HUES64 (cell line): ENCODE results near the gene PRR33.

Experiments used
- H3K27ac ChIP-seq: 2 replicates; pipeline ENCODE4 v1.7.0; 2013; ENCODE audit warnings: low read depth, low read length, inconsistent platforms
- H3K27me3 ChIP-seq: 2 replicates; pipeline ENCODE4 v1.6.1; 2013; ENCODE audit warnings: mild to moderate bottlenecking, low read length; ENCODE audit not compliant: insufficient read depth
- H3K36me3 ChIP-seq: 2 replicates; pipeline ENCODE4 v1.6.1; 2013; ENCODE audit warnings: mild to moderate bottlenecking, low read length; ENCODE audit not compliant: insufficient read depth
- H3K4me1 ChIP-seq: 2 replicates; pipeline ENCODE4 v1.6.1; 2013; ENCODE audit warnings: mild to moderate bottlenecking, low read length, moderate library complexity; ENCODE audit not compliant: insufficient read depth
- H3K4me3 ChIP-seq: 2 replicates; pipeline ENCODE4 v1.5.1; 2013; ENCODE audit warnings: mild to moderate bottlenecking, low read length, moderate library complexity
- H3K9ac ChIP-seq: 2 replicates; pipeline ENCODE4 v1.6.1; 2013; ENCODE audit warnings: mild to moderate bottlenecking, low read depth, low read length
- H3K9me3 ChIP-seq: 2 replicates; pipeline ENCODE4 v1.6.1; 2013; ENCODE audit warnings: low read depth, low read length; ENCODE audit not compliant: insufficient read depth
- WGBS: fragments of 150-250, 120-280 bp; methylation state at CpG from one replicate; pipeline ENCODE4 v1.1.7; 2013; ENCODE audit warnings: missing lambda C conversion rate; 5-methylcytosine and 5-hydroxymethylcytosine counted together

The PRR33 gene

DNA sequence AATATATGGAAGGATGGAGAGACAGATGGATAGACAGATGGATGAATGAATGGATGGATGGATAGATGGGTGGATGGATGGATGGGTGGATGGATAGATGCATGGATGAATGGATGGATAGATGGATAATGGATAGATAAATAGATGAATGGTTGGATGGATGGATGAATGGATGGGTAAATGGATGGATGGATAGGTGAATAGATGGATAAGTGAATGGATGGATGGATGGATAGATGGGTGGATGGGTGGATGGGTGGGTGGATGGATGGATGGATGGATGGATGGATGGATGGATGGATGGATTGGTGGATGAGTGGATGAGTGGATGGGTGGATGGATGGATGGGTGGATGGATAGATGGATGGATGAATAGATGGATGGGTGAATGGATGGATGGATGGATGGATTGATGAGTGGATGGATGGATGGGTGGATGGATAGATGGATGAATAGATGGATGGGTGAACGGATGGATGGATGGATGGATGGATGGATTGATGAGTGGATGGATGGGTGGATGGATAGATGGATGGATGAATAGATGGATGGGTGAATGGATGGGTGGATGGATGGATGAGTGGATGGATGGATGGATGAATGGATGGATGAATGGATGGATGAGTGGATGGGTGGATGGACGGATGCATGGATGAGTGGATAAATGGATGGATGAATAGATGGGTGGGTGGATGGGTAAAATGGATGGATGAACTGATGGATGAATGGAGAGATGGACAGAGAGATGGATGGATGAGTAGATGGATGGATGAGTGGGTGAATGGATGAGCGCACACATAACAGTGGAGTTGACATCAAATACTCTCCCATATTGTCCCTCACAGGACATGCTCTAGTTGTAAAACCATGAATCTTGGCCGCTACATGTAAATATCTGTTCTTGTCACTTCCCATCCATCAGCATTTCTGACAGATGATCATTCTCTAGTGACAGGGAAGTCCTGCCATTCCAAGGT is 30.0 kb downstream of the PRR33 start:
- H3K9me3 ChIP-seq, result no peaks in the 10 kb centered on the region
- H3K9ac ChIP-seq, result no peak overlapping the region
- H3K27ac ChIP-seq, result no peak overlapping the region
- no peaks in the 10 kb centered on the region for H3K36me3 ChIP-seq
- 93% methylated on average over 4 of the region's 4 CpGs for WGBS
- H3K27me3 ChIP-seq, result no peaks in the 10 kb centered on the region; the same call in 1 of the 2 replicates
- no peaks in the 10 kb centered on the region for H3K4me1 ChIP-seq
- H3K4me3 ChIP-seq, result no peak overlapping the region

- H3K4me3 ChIP-seq, result no peak overlapping the region
- 84% methylated on average over 1 of the region's 1 CpG for WGBS
- H3K9me3 ChIP-seq, result no peaks in the 10 kb centered on the region
- H3K27me3 ChIP-seq, result no peaks in the 10 kb centered on the region; the same call in 1 of the 2 replicates
- no peaks in the 10 kb centered on the region for H3K4me1 ChIP-seq
- H3K27ac ChIP-seq, result no peak overlapping the region
- no peak overlapping the region for H3K9ac ChIP-seq
- H3K36me3 ChIP-seq, result no peaks in the 10 kb centered on the region
These were observed 31.6 kb downstream of the PRR33 start for GRCh38 chr11:1860108-1860507.

- Histone ChIP-seq H3K4me1 (no peaks in the 10 kb centered on the region), H3K27me3 (no peaks in the 10 kb centered on the region), H3K4me3 (no peak overlapping the region), H3K36me3 (no peaks in the 10 kb centered on the region), H3K27ac (no peak overlapping the region), H3K9ac (no peak overlapping the region), H3K9me3 (no peaks in the 10 kb centered on the region)
- WGBS, result 84% methylated on average over 4 of the region's 4 CpGs
These were observed 32.7 kb downstream of the PRR33 start for GRCh38 chr11:1859004-1859403.

- no peaks in the 10 kb centered on the region for H3K9me3 ChIP-seq
- no peaks in the 10 kb centered on the region for H3K27me3 ChIP-seq
- no peak overlapping the region for H3K27ac ChIP-seq
- no peaks in the 10 kb centered on the region for H3K4me1 ChIP-seq
- no peak overlapping the region for H3K9ac ChIP-seq
- H3K4me3 ChIP-seq, result no peak overlapping the region
- H3K36me3 ChIP-seq, result no peaks in the 10 kb centered on the region
- 85% methylated on average over 3 of the region's 7 CpGs for WGBS
These were observed 33.1 kb downstream of the PRR33 start for GRCh38 chr11:1858576-1858975.

DNA sequence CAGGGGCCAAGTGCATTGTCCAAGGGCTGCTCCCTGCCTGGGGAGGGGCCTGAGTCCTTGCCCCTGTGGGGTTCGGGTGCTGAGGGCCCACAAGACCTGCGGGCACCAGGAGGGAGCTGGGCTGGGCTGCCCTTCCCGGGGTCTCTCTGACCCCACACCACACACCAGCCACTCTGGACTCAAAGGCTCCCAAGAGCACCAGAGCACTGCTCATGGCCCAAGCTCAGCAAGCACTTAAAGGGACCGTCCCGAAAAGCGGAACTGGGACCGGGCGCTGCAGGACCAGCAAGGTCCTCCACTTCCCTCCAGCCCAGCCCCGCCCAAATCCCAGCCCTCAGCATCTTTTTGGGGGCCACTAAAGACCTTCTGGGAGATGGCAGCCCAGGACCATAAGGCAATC is 33.5 kb downstream of the PRR33 start:
- no peaks in the 10 kb centered on the region for H3K27me3 ChIP-seq
- no peak overlapping the region for H3K4me3 ChIP-seq
- no peaks in the 10 kb centered on the region for H3K4me1 ChIP-seq
- H3K27ac ChIP-seq, result no peak overlapping the region
- 96% methylated on average over 9 of the region's 9 CpGs for WGBS
- H3K36me3 ChIP-seq, result no peaks in the 10 kb centered on the region
- H3K9me3 ChIP-seq, result no peaks in the 10 kb centered on the region
- no peak overlapping the region for H3K9ac ChIP-seq

DNA sequence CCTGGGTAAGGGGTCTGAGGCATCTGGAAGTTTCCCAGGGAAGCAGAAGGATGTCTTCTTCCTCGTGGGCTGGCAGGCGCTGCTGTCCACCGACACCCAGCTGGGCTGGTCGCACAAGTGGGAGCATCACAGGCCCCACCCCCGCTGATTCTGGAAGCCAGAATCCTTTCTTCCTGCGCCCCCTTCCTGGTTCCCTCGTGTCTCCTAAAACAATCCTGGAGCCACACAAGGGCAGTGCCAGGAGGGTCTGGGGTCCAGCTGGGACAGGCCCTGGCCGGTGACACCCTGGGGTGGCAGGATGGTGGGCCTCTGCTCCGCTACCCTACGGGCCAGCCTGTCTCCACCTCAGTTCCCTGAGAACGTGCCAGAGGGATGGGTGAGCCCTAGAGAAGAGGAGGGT is 34.6 kb downstream of the PRR33 start:
- no peak overlapping the region for H3K9ac ChIP-seq

GRCh38 chr11:1856306-1857005 is 35.2 kb downstream of the PRR33 start:
- Histone ChIP-seq H3K9ac (no peak overlapping the region), H3K27ac (no peak overlapping the region), H3K9me3 (no peaks in the 10 kb centered on the region), H3K4me1 (no peaks in the 10 kb centered on the region), H3K36me3 (no peaks in the 10 kb centered on the region), H3K4me3 (no peak overlapping the region), H3K27me3 (no peaks in the 10 kb centered on the region)
- 92% methylated on average over 13 of the region's 13 CpGs for WGBS

More for the DNA sequence above, 34.6 kb downstream of the PRR33 start:
- Histone ChIP-seq H3K27ac (no peak overlapping the region), H3K9me3 (no peaks in the 10 kb centered on the region), H3K4me3 (no peak overlapping the region), H3K4me1 (no peaks in the 10 kb centered on the region), H3K27me3 (no peaks in the 10 kb centered on the region), H3K36me3 (no peaks in the 10 kb centered on the region)
- 90% methylated on average over 11 of the region's 11 CpGs for WGBS

DNA sequence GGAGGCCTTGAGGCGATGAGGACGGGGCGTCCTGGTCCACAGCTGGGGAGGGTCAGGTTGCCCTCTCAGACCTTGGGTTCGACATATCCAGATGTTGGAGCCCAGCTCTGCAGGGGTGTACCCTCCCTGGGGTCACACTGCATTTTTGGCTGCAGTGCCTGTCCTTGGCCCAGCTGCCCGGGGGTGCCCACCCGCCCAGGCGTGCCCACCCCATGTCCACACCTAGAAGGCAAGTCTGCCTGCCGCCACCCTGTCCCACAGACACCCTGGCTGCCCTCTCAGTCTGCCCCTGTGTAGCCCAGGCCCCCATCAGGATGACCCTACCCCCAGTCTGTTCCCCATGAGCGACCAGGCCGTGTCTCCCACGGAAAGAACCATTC is 35.8 kb downstream of the PRR33 start:
- H3K4me1 ChIP-seq, result no peaks in the 10 kb centered on the region
- no peaks in the 10 kb centered on the region for H3K27me3 ChIP-seq
- no peak overlapping the region for H3K4me3 ChIP-seq
- no peaks in the 10 kb centered on the region for H3K36me3 ChIP-seq
- no peaks in the 10 kb centered on the region for H3K9me3 ChIP-seq
- no peak overlapping the region for H3K27ac ChIP-seq
- 95% methylated on average over 11 of the region's 11 CpGs for WGBS
- no peak overlapping the region for H3K9ac ChIP-seq

DNA sequence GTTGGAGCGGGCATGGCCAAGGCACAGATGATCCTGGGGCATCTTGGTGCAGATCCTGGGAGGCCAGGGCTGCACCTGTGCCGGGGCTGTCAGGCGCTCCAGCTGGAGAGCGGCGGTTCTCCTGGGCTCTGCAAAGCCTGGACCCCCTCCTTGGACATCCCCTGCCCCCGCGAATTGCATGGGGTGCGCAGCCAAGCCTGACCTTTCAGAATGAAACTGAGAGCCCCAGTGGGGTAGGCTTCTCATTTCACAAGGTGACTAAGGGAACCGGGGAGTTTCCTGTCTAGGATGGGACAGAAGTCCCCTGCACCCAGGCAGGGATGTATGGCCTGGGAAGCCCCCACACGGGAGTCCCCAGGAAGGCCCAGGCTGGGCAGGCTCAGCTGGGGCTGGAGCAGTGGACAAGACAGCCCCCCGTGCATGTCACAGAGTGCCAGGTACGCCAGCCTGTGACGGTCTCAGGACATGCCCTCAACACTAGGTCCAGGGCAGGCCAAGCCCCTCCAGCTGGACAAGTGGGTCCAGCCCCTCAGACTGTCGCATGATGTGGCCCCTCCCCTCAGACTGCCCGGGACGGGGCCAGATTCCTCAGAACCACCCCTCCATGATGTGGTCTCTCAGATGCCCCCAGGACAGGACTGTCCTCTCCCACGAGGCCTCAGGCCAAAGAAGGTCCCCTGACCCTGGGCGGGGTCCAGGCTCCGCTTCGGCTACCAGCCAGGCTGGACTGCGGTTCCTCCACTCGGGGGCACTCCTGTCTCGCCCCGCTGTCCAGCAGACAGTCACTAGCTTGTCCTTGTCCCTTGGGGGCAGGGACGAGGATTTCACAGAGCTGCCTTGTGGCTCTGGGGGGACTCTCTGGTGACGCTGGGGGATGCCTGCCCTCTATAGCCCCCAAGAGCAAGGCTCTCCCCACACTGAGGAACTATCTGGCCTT is 36.5 kb downstream of the PRR33 start:
- Histone ChIP-seq H3K36me3 (no peaks in the 10 kb centered on the region), H3K4me1 (no peaks in the 10 kb centered on the region), H3K27ac (no peak overlapping the region), H3K4me3 (no peak overlapping the region), H3K27me3 (no peaks in the 10 kb centered on the region), H3K9me3 (no peaks in the 10 kb centered on the region), H3K9ac (no peak overlapping the region)
- 87% methylated on average over 26 of the region's 26 CpGs for WGBS

GRCh38 chr11:1854132-1854948 is 37.4 kb downstream of the PRR33 start:
- Histone ChIP-seq H3K27me3 (no peaks in the 10 kb centered on the region), H3K36me3 (no peaks in the 10 kb centered on the region), H3K27ac (no peak overlapping the region), H3K9me3 (no peaks in the 10 kb centered on the region), H3K4me1 (no peaks in the 10 kb centered on the region), H3K4me3 (no peak overlapping the region), H3K9ac (no peak overlapping the region)
- 92% methylated on average over 27 of the region's 27 CpGs for WGBS
